Suprapubic skin (tissue), 4 donors: ENCODE results near the gene TMEM74B. TPM values are rescaled to one million over a fixed set of nuclear protein-coding genes. Genes with fewer than 3 reads are reported as not detected.

Experiments used
- DNase-seq, 2 donors: peaks; one replicate each; pipeline ENCODE4 v3.0.0-alpha.2; 2019; ENCODE audit warnings: low spot score in 2 of 2
- H3K27ac ChIP-seq: fragments of 200-600 bp; sonication (generic); one replicate; pipeline ENCODE4 v1.5.1; 2019
- H3K27me3 ChIP-seq: fragments of 200-600 bp; sonication (generic); one replicate; pipeline ENCODE4 v1.5.1; 2019
- H3K36me3 ChIP-seq: fragments of 200-600 bp; sonication (generic); one replicate; pipeline ENCODE4 v1.5.1; 2019
- H3K4me1 ChIP-seq: fragments of 200-600 bp; sonication (generic); one replicate; pipeline ENCODE4 v1.5.1; 2019
- H3K4me3 ChIP-seq: fragments of 200-600 bp; sonication (generic); one replicate; pipeline ENCODE4 v1.5.1; 2019; ENCODE audit warnings: mild to moderate bottlenecking
- H3K9me3 ChIP-seq: fragments of 200-600 bp; sonication (generic); one replicate; pipeline ENCODE4 v1.5.1; 2019
- EP300 ChIP-seq: sonication (generic); formaldehyde crosslinking; IDR thresholded peaks from one replicate; pipeline ENCODE4 v1.6.1; 2017; ENCODE audit warnings: antibody characterized with exemption
- POLR2A ChIP-seq, 2 donors: fragments of 450-650 bp; IDR thresholded peaks; one replicate each; pipeline ENCODE4 v1.6.1; 2017; ENCODE audit warnings: antibody characterized with exemption in 2 of 2, mild to moderate bottlenecking in 2 of 2, moderate library complexity in 2 of 2
- POLR2AphosphoS5 ChIP-seq, 3 donors: sonication (generic); formaldehyde crosslinking; IDR thresholded peaks; one replicate each; pipeline ENCODE4 v1.6.1; 2017; ENCODE audit warnings: antibody characterized with exemption in 3 of 3
- WGBS: methylation state at CpG from one replicate; pipeline ENCODE4 v1.1.5; 2018; 5-methylcytosine and 5-hydroxymethylcytosine counted together
- total RNA-seq, 4 donors: library from RNA; depleted of rRNA; stranded (reverse); fragments of >200 nt; gene quantifications; one replicate each; pipeline ENCODE4 v1.1.0, GENCODE V29; 2016
- TF ChIP-seq, protein P1 (sequence below), 2 donors: fragments of 200-600 bp in 1 of 2; fragments of 450-650 bp in 1 of 2; sonication (generic) in 1 of 2; IDR thresholded peaks; one replicate each; pipeline ENCODE4 v1.5.1; 2016 to 2019; ENCODE audit warnings: antibody characterized with exemption in 2 of 2, mild to moderate bottlenecking in 1 of 2, moderate library complexity in 1 of 2

TMEM74B gene
- total RNA-seq, 4 donors from 2014 or later = 1.9 to 9.6 (median 3.9) TPM

- H3K27me3 ChIP-seq = no peaks in the 10 kb centered on the region
- H3K36me3 ChIP-seq = peaks cover 93% of the 10 kb centered on the region
- H3K9me3 ChIP-seq = no peaks in the 10 kb centered on the region
- TF ChIP-seq EP300 = no peak
- no peak for TF ChIP-seq POLR2AphosphoS5 (IDR thresholded peaks at IDR 0.05)
- TF ChIP-seq POLR2A (IDR thresholded peaks at IDR 0.05) = no peak
- TF ChIP-seq, protein P1, sequence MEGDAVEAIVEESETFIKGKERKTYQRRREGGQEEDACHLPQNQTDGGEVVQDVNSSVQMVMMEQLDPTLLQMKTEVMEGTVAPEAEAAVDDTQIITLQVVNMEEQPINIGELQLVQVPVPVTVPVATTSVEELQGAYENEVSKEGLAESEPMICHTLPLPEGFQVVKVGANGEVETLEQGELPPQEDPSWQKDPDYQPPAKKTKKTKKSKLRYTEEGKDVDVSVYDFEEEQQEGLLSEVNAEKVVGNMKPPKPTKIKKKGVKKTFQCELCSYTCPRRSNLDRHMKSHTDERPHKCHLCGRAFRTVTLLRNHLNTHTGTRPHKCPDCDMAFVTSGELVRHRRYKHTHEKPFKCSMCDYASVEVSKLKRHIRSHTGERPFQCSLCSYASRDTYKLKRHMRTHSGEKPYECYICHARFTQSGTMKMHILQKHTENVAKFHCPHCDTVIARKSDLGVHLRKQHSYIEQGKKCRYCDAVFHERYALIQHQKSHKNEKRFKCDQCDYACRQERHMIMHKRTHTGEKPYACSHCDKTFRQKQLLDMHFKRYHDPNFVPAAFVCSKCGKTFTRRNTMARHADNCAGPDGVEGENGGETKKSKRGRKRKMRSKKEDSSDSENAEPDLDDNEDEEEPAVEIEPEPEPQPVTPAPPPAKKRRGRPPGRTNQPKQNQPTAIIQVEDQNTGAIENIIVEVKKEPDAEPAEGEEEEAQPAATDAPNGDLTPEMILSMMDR (IDR thresholded peaks at IDR 0.05) = no peak
- H3K4me3 ChIP-seq = no peak overlapping the region
- H3K4me1 ChIP-seq = no peaks in the 10 kb centered on the region
- 85% methylated on average over 1 of the region's 1 CpG for WGBS
- no peak overlapping the region for H3K27ac ChIP-seq
- no peak for DNase-seq
Observed at GRCh38 chr20:1165521-1165920, 19.3 kb downstream of the TMEM74B start.

GRCh38 chr20:1164871-1165270 is 19.9 kb downstream of the TMEM74B start:
- no peak overlapping the region for H3K27ac ChIP-seq
- no peak for DNase-seq
- H3K27me3 ChIP-seq = no peaks in the 10 kb centered on the region
- H3K4me1 ChIP-seq = no peaks in the 10 kb centered on the region
- H3K36me3 ChIP-seq = peaks cover 93% of the 10 kb centered on the region
- H3K9me3 ChIP-seq = no peaks in the 10 kb centered on the region
- WGBS = 92% methylated on average over 7 of the region's 7 CpGs
- no peak overlapping the region for H3K4me3 ChIP-seq
- TF ChIP-seq, protein P1 (IDR thresholded peaks at IDR 0.05) = no peak
- TF ChIP-seq POLR2AphosphoS5 (IDR thresholded peaks at IDR 0.05) (no peak), POLR2A (IDR thresholded peaks at IDR 0.05) (no peak), EP300 (no peak)

DNA sequence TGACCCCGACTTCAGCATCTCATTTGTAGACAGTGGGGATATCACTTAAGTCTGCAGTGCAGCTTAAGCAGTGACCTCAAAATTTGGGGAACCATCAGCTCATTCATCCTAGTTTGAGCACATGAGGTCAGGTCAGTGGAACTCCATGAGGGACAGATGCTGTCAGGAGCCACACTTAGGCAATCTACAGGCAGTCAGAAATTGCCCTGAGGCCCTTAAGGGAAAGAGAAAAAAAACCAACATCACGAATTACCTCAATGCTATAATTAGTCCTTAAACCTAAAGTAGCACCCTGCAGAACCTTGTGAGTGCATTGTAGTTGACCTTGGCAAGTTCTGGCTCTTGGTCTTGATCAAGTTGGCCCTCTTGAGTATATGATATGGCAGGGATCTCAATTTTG is 21.1 kb downstream of the TMEM74B start:
- TF ChIP-seq POLR2A (IDR thresholded peaks at IDR 0.05) = no peak
- no peak for TF ChIP-seq EP300
- no peak for TF ChIP-seq POLR2AphosphoS5 (IDR thresholded peaks at IDR 0.05)
- TF ChIP-seq, protein P1 (IDR thresholded peaks at IDR 0.05) = no peak
- no peaks in the 10 kb centered on the region for H3K4me1 ChIP-seq
- no peaks in the 10 kb centered on the region for H3K9me3 ChIP-seq
- no peak for DNase-seq
- no peak overlapping the region for H3K27ac ChIP-seq
- H3K4me3 ChIP-seq = no peak overlapping the region
- H3K36me3 ChIP-seq = peaks cover 82% of the 10 kb centered on the region
- no peaks in the 10 kb centered on the region for H3K27me3 ChIP-seq
- WGBS = 79% methylated on average over 2 of the region's 2 CpGs

- no peaks in the 10 kb centered on the region for H3K4me1 ChIP-seq
- TF ChIP-seq, protein P1 (IDR thresholded peaks at IDR 0.05) = no peak
- TF ChIP-seq POLR2A (IDR thresholded peaks at IDR 0.05) = no peak
- H3K4me3 ChIP-seq = no peak overlapping the region
- no peaks in the 10 kb centered on the region for H3K9me3 ChIP-seq
- no peaks in the 10 kb centered on the region for H3K27me3 ChIP-seq
- no peak overlapping the region for H3K27ac ChIP-seq
- no peak for DNase-seq
- WGBS = 98% methylated on average over 6 of the region's 6 CpGs
- peaks cover 76% of the 10 kb centered on the region for H3K36me3 ChIP-seq
Observed at GRCh38 chr20:1163105-1163504, 21.7 kb downstream of the TMEM74B start.

DNA sequence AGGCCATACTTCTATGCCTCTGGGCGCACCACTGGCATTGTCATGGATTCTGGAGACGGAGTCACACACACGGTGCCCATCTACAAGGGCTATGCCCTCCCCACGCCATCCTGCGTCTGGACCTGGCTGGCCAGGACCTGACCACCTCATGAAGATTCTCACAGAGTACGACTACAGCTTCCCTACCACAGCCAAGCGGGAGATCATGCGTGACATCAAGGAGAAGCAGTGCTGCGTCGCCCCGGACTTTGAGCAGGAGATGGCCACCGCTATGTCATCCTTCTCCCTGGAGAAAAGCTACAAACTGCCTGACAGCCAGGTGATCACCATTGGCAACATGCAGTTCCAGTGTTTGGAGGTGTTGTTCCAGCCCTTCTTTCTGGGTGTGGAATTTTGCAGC is 23.8 kb downstream of the TMEM74B start:
- Histone ChIP-seq H3K9me3 (no peaks in the 10 kb centered on the region), H3K4me3 (no peak overlapping the region), H3K27me3 (no peaks in the 10 kb centered on the region), H3K27ac (no peak overlapping the region), H3K4me1 (no peaks in the 10 kb centered on the region), H3K36me3 (peaks cover 55% of the 10 kb centered on the region)
- no peak for DNase-seq
- WGBS = 98% methylated on average over 12 of the region's 12 CpGs
- TF ChIP-seq POLR2A (IDR thresholded peaks at IDR 0.05) (no peak), EP300 (no peak), POLR2AphosphoS5 (IDR thresholded peaks at IDR 0.05) (no peak)
- TF ChIP-seq, protein P1 (IDR thresholded peaks at IDR 0.05) = no peak
